HEK293T (cell line): ENCODE results near the gene MMUT.

Experiments
- BHLHE40 ChIP-seq: fragments of 450-650 bp; IDR thresholded peaks from 2 replicates; pipeline ENCODE4 v1.6.1; 2016; ENCODE audit warnings: mild to moderate bottlenecking, moderate library complexity, borderline replicate concordance
- SUZ12 ChIP-seq: fragments of 450-650 bp; IDR thresholded peaks from 2 replicates; pipeline ENCODE4 v1.6.1; 2016; ENCODE audit warnings: mild to moderate bottlenecking

- TF ChIP-seq BHLHE40 (no peak), SUZ12 (no peak)
These were observed 52.5 kb downstream of the MMUT start for GRCh38 chr6:49410564-49410963.
